ENCODE data around the gene UBE3C.

Gene UBE3C

GRCh38 chr7:157284229-157285014 lies 145.7 kb downstream of the UBE3C start:
- no peak for DNase-seq (ENCODE audit: low read depth in 2 of 2)
- TF ChIP-seq CTCF (IDR thresholded peaks at IDR 0.05; ENCODE audit: low read depth, low read length): no peak
- no peak overlapping the region for H3K4me3 ChIP-seq (replicated peaks in 1 of 2; ENCODE audit: low read depth in 2 of 2, low read length in 2 of 2)

GRCh38 chr7:157291404-157292080 lies 152.8 kb downstream of the UBE3C start:
- DNase-seq (ENCODE audit: low read depth in 2 of 2): no peak
- H3K4me3 ChIP-seq (replicated peaks in 1 of 2; ENCODE audit: low read depth in 2 of 2, low read length in 2 of 2): no peak overlapping the region
- no peak for TF ChIP-seq CTCF (IDR thresholded peaks at IDR 0.05; ENCODE audit: low read depth, low read length)

GRCh38 chr7:157292258-157292657 lies 153.5 kb downstream of the UBE3C start:
- no peak overlapping the region for H3K4me3 ChIP-seq (replicated peaks in 1 of 2; ENCODE audit: low read depth in 2 of 2, low read length in 2 of 2)
- no peak for TF ChIP-seq CTCF (IDR thresholded peaks at IDR 0.05; ENCODE audit: low read depth, low read length)
- DNase-seq (ENCODE audit: low read depth in 2 of 2): no peak

GRCh38 chr7:157292770-157293412 lies 154.2 kb downstream of the UBE3C start:
- DNase-seq (ENCODE audit: low read depth in 2 of 2): no peak
- TF ChIP-seq CTCF (IDR thresholded peaks at IDR 0.05; ENCODE audit: low read depth, low read length): no peak
- no peak overlapping the region for H3K4me3 ChIP-seq (replicated peaks in 1 of 2; ENCODE audit: low read depth in 2 of 2, low read length in 2 of 2)

- no peak overlapping the region for H3K4me3 ChIP-seq (replicated peaks in 1 of 2; ENCODE audit: low read depth in 2 of 2, low read length in 2 of 2)
- no peak for TF ChIP-seq CTCF (IDR thresholded peaks at IDR 0.05; ENCODE audit: low read depth, low read length)
- DNase-seq (ENCODE audit: low read depth in 2 of 2): no peak
Observed at GRCh38 chr7:157293413-157293788, 154.7 kb downstream of the UBE3C start.

GRCh38 chr7:157294773-157295172 lies 156.0 kb downstream of the UBE3C start:
- H3K4me3 ChIP-seq (replicated peaks in 1 of 2; ENCODE audit: low read depth in 2 of 2, low read length in 2 of 2): no peak overlapping the region
- DNase-seq (ENCODE audit: low read depth in 2 of 2): no peak
- TF ChIP-seq CTCF (IDR thresholded peaks at IDR 0.05; ENCODE audit: low read depth, low read length): no peak

All from cardiac fibroblast (primary cell).